ENCODE results near the gene POU6F1.

DNA sequence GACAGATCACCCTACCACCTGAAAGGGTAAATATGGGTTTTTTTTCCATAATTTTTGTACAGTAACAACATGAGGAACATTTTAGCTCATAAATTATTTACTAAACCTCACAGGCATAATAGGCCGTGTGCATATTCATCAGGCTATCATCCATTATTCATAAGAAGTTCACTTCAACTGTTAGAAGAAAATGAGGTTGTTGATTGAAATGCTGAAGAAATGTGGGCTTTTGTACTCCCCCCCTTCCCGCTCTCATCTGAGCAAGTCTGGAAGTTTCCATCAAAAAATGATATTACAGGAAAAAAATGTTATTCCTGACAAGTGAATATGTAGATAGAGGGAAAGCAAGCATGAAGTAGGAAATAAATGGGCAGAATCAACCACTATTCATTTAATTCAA is 7.9 kb upstream of the POU6F1 start:
- TF ChIP-seq EZH2phosphoT487 (IDR thresholded peaks at IDR 0.05; ENCODE audit: insufficient read depth, low read depth): no peak
- TF ChIP-seq EZH2 (IDR thresholded peaks at IDR 0.05; ENCODE audit: insufficient read depth, poor library complexity, severe bottlenecking): no peak

All from GM23248 (cell line).